Common myeloid progenitor, CD34-positive (primary cell): Measurements from ENCODE around the gene HBM.

Experiments
- CTCF ChIA-PET: fragments of 350-600 bp; sonication (Branson Sonifier 250); formaldehyde crosslinking; loops from one replicate; lab custom pipeline; 2021; ENCODE audit warnings: antibody characterized with exemption; lab: Charles Lee
- POLR2A ChIA-PET: fragments of 350-600 bp; sonication (Branson Sonifier 250); formaldehyde crosslinking; loops from one replicate; lab custom pipeline; 2021; ENCODE audit warnings: antibody characterized with exemption; lab: Charles Lee
- DNase-seq, 3 donors: peaks; one replicate each; pipeline versions ENCODE4 v3.0.0 to v3.0.0-alpha.2; 2013
- H3K27ac ChIP-seq, 2 experiments: 1 replicate in 1 of 2; 2 replicates in 1 of 2; pipeline ENCODE4 v1.7.0; 2013; ENCODE audit warnings: inconsistent platforms in 2 of 2, low read length in 2 of 2, mild to moderate bottlenecking in 2 of 2, low read depth in 1 of 2, moderate library complexity in 1 of 2; ENCODE audit not compliant: severe bottlenecking in 2 of 2, insufficient read depth in 1 of 2, poor library complexity in 1 of 2
- H3K27me3 ChIP-seq, 5 experiments: replicated peaks in 2 of 5; 1 replicate in 3 of 5; 2 replicates in 2 of 5; pipeline versions ENCODE4 v1.6.1 to v1.7.0; 2013; ENCODE audit warnings: low read length in 4 of 5, mild to moderate bottlenecking in 2 of 5, moderate library complexity in 2 of 5, inconsistent platforms in 1 of 5; ENCODE audit not compliant: insufficient read depth in 5 of 5, control insufficient read depth in 4 of 5
- H3K36me3 ChIP-seq, 4 experiments: 1 replicate in 2 of 4; 2 replicates in 2 of 4; pipeline versions ENCODE4 v1.6.1 to v1.7.0; 2013; ENCODE audit warnings: low read length in 3 of 4, control low read depth in 1 of 4, mild to moderate bottlenecking in 1 of 4; ENCODE audit not compliant: control insufficient read depth in 4 of 4, insufficient read depth in 4 of 4
- H3K4me1 ChIP-seq, 4 experiments: 1 replicate in 3 of 4; 2 replicates in 1 of 4; pipeline versions ENCODE4 v1.6.1 to v1.7.1; 2013; ENCODE audit warnings: low read length in 3 of 4, mild to moderate bottlenecking in 3 of 4, control low read depth in 1 of 4, inconsistent platforms in 1 of 4, moderate library complexity in 1 of 4; ENCODE audit not compliant: control insufficient read depth in 4 of 4, insufficient read depth in 4 of 4; ENCODE audit errors: control extremely low read depth in 1 of 4
- H3K4me3 ChIP-seq, 7 experiments: 1 replicate in 4 of 7; 2 replicates in 3 of 7; pipeline versions ENCODE4 v1.5.1 to v1.7.0; 2013; ENCODE audit warnings: mild to moderate bottlenecking in 7 of 7, low read length in 6 of 7, moderate library complexity in 6 of 7, inconsistent platforms in 2 of 7, low read depth in 2 of 7, control low read depth in 1 of 7; ENCODE audit not compliant: insufficient read depth in 4 of 7, control insufficient read depth in 1 of 7; ENCODE audit errors: extremely low read depth in 1 of 7
- H3K9me3 ChIP-seq, 5 experiments: 1 replicate in 4 of 5; 2 replicates in 1 of 5; pipeline versions ENCODE4 v1.6.1 to v1.7.1; 2013; ENCODE audit warnings: low read length in 4 of 5, mild to moderate bottlenecking in 2 of 5, inconsistent platforms in 1 of 5, low read depth in 1 of 5, moderate library complexity in 1 of 5; ENCODE audit not compliant: control insufficient read depth in 4 of 5, insufficient read depth in 2 of 5; ENCODE audit errors: control extremely low read depth in 1 of 5
- WGBS: methylation state at CpG from one replicate; pipeline ENCODE4 v1.1.5; 2013; ENCODE audit not compliant: insufficient coverage; 5-methylcytosine and 5-hydroxymethylcytosine counted together

Gene HBM

DNA sequence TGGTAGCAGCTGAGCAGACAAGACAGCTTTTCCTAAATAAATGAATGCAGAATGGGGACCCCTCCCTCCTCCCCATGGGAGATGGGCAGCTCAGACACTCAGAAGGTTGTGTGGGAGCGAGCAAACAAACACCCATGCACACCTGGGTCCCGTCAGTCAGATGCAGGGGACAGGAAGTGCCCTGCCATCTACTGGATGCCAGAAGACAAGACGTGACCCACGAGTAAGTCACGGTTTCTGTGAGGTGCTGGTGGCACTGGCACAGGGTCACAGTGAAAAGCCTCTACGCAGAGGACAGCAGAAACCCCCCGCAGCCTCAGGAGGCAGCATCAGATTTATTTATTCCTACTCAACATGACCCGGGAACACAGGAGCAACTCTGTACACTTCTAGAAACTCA is 22.9 kb downstream of the HBM start:
- H3K9me3 ChIP-seq = no peaks in the 10 kb centered on the region
- no peaks in the 10 kb centered on the region for H3K27me3 ChIP-seq
- H3K27ac ChIP-seq = no peak overlapping the region
- H3K36me3 ChIP-seq = peaks cover 10 to 64% (median 46%) of the 10 kb centered on the region in 4 experiments
- DNase-seq = peak; percentile 22 to 50 (median 33)
- CTCF ChIA-PET = interaction anchor here (1.0 to 2.8 kb wide), 4 partner anchors 20 to 133 kb away, joined by 3 to 14 read pairs (median 3); no protein-coding TSS in a partner anchor
- peaks cover 0 to 10% (median 7%) of the 10 kb centered on the region in 4 experiments for H3K4me1 ChIP-seq
- 47% methylated on average over 5 of the region's 8 CpGs for WGBS
- no peak overlapping the region for H3K4me3 ChIP-seq
- POLR2A ChIA-PET = no interaction called here

DNA sequence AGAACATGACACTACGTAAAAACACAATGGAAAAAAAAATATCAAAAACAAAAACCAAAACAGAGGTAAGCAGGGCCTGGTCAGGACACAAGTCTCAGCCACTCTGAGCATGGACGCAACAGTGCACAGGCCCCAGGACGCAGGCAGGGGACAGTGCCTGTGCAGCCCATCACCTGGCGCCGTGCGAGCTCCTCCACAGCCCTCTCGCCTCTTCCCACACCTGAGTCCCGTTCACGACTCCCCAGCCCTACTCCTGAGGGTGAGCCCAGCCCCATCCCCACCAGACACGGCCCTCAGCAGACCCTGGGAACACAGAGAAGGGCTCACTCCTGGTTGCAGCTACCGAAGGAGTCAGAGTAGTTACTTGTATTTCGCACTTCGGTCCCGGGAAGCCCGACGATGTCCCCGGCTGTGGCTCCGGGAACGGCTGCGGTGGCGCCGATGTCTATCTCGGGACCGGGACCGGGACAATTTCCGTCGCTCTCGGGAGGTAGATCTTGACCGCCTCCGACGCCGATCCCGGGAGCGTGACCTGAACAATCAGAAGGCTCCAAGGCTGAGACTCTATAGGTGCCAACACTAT is 23.9 kb downstream of the HBM start:
- no peaks in the 10 kb centered on the region for H3K9me3 ChIP-seq
- H3K36me3 ChIP-seq = peaks cover 12 to 72% (median 54%) of the 10 kb centered on the region in 4 experiments
- peaks cover 0 to 10% (median 7%) of the 10 kb centered on the region in 4 experiments for H3K4me1 ChIP-seq
- CTCF ChIA-PET = interaction anchor here (2.8 kb wide), 1 partner anchor 83 kb away, joined by 14 read pairs; no protein-coding TSS in a partner anchor
- H3K27ac ChIP-seq = no peak overlapping the region
- no peaks in the 10 kb centered on the region for H3K27me3 ChIP-seq
- no peak for DNase-seq
- no peak overlapping the region for H3K4me3 ChIP-seq
- POLR2A ChIA-PET = no interaction called here
- WGBS = 99% methylated on average over 32 of the region's 34 CpGs

DNA sequence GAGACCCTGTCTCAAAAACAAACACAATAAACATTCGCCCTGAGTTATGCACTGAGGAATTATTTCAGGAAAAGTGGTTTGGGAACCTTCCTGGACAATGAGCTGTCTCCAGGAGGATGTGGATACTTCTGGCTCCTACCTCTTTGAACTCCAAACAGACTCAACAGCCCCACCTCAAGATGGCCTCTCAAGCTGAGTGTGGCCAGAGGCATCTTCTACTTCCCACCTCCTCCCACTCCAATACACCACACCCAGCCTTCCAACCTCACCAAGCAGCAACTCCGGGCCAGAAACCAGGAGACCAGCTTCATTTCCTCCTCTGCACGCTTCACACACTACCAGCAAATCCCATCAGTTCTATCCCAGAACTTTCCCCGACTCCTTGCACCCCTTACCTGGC is 26.1 kb downstream of the HBM start:
- DNase-seq = no peak
- CTCF ChIA-PET = interaction anchor here (0.7 to 2.2 kb wide), 9 partner anchors 10 to 148 kb away, joined by 3 to 5 read pairs (median 4); partner anchors contain the start of gene HBQ1
- peaks cover 16 to 87% (median 62%) of the 10 kb centered on the region in 4 experiments for H3K36me3 ChIP-seq
- H3K27me3 ChIP-seq = no peaks in the 10 kb centered on the region
- H3K4me1 ChIP-seq = peaks cover 0 to 10% (median 7%) of the 10 kb centered on the region in 4 experiments
- H3K27ac ChIP-seq = no peak overlapping the region
- no peak overlapping the region for H3K4me3 ChIP-seq
- 100% methylated on average over 1 of the region's 4 CpGs for WGBS
- no peaks in the 10 kb centered on the region for H3K9me3 ChIP-seq
- POLR2A ChIA-PET = interaction anchor here (1.4 kb wide), 1 partner anchor 9 kb away, joined by 4 read pairs; no protein-coding TSS in a partner anchor

DNA sequence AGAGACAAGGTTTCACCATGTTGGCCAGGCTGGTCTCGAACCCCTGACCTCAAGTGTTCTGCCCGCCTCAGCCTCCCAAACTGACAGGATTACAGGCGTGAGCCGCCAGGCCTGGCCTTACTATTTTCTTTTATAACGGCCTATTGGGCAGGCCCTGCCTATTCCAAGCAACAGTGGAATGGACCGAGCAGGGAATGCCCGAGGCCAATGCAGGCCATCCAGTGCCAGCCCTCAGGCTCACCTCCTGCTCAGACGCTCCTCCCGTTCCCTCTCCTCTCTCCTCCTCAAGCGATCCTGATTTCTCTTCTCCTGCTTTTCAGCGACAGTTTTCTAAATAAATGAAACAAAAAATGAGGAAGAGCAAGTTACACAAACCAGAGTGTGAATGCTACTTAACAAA is 26.9 kb downstream of the HBM start:
- H3K27ac ChIP-seq = peak overlapping the region in 1 of 2 experiments; percentile 34

DNA sequence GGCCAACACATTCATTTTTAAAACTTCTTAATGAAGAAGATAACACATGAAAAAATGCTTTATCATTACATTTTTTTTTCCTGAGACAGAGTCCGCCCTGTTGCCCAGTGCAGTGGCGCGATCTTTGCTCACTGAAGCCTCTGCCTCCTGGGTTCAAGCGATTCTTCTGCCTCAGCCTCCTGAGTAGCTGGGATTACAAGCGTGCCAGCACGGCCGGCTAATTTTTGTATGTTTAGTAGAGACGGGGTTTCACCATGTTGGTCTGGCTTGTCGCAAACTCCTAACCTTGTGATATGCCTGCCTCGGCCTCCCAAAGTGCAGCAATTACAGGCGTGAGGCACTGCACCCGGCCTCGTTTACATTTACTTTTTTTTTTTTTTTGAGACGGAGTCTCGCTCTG is 27.7 kb downstream of the HBM start:
- H3K36me3 ChIP-seq = peaks cover 19 to 90% (median 64%) of the 10 kb centered on the region in 4 experiments
- no peak overlapping the region for H3K4me3 ChIP-seq
- DNase-seq = no peak
- H3K4me1 ChIP-seq = peaks cover 0 to 10% (median 7%) of the 10 kb centered on the region in 4 experiments
- no peaks in the 10 kb centered on the region for H3K27me3 ChIP-seq
- ChIA-PET CTCF (interaction anchor here (1.0 to 1.8 kb wide), 2 partner anchors 8 to 86 kb away, joined by 4 to 5 read pairs; no protein-coding TSS in a partner anchor), POLR2A (interaction anchor here (0.7 kb wide), 1 partner anchor 79 kb away, joined by 3 read pairs; no protein-coding TSS in a partner anchor)
- H3K9me3 ChIP-seq = no peaks in the 10 kb centered on the region
- 97% methylated on average over 10 of the region's 15 CpGs for WGBS
- H3K27ac ChIP-seq = no peak overlapping the region

More for the DNA sequence above, 26.9 kb downstream of the HBM start:
- ChIA-PET POLR2A (no interaction called here), CTCF (interaction anchor here (1.0 to 2.2 kb wide), 8 partner anchors 9 to 127 kb away, joined by 3 to 5 read pairs (median 4); partner anchors contain the start of gene HBQ1)
- H3K4me1 ChIP-seq = peaks cover 0 to 10% (median 7%) of the 10 kb centered on the region in 4 experiments
- H3K9me3 ChIP-seq = no peaks in the 10 kb centered on the region
- no peak overlapping the region for H3K4me3 ChIP-seq
- no peaks in the 10 kb centered on the region for H3K27me3 ChIP-seq
- DNase-seq = no peak
- 100% methylated on average over 6 of the region's 11 CpGs for WGBS
- peaks cover 15 to 88% (median 61%) of the 10 kb centered on the region in 4 experiments for H3K36me3 ChIP-seq

DNA sequence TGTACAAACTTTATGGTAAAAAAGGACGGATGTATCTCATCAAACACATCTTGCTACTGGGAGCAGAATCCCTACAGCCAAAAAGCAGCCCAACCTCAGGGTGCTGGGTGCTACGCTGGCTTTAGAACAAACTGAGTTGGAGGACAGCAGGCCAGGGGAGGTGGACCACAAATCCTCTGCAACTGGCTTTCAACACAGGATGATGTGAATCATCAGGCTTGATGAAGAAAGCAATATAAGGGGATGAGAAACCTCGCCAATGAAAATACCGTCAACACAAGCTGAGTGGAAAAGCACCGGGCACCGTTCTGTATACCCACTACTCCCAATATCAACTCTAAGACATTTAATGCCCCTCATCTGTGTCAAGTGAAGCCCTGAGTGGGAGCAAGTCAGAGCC is 28.7 kb downstream of the HBM start:
- ChIA-PET POLR2A (no interaction called here), CTCF (interaction anchor here (1.4 kb wide), 1 partner anchor 24 kb away, joined by 4 read pairs; no protein-coding TSS in a partner anchor)
- Histone ChIP-seq H3K4me1 (peaks cover 0 to 10% (median 7%) of the 10 kb centered on the region in 4 experiments), H3K36me3 (peaks cover 20 to 88% (median 59%) of the 10 kb centered on the region in 4 experiments), H3K27me3 (no peaks in the 10 kb centered on the region), H3K9me3 (no peaks in the 10 kb centered on the region), H3K27ac (no peak overlapping the region), H3K4me3 (no peak overlapping the region)
- 100% methylated on average over 1 of the region's 6 CpGs for WGBS
- no peak for DNase-seq

DNA sequence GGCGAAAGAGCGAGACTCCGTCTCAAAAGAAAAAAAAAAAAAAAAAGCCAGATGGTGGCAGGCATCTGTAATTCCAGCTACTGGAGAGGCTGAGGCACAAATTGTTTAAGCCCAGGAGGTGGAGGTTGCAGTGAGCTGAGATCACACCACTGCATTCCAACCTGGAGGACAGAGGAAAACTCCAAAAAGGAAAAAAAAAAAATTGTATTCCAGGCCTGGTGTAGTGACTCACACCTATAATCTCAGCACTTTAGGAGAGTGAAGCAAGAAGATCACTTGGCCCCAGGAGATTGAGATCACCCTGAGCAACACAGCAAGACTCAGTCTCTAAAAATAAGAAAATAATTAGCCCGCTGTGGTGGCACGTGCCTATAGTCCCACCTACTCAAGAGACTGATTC is 34.6 kb downstream of the HBM start:
- POLR2A ChIA-PET = no interaction called here
- 100% methylated on average over 3 of the region's 5 CpGs for WGBS
- no peaks in the 10 kb centered on the region for H3K9me3 ChIP-seq
- H3K4me3 ChIP-seq = no peak overlapping the region
- DNase-seq = no peak
- H3K4me1 ChIP-seq = no peaks in the 10 kb centered on the region
- H3K27me3 ChIP-seq = no peaks in the 10 kb centered on the region
- peaks cover 31 to 74% (median 44%) of the 10 kb centered on the region in 4 experiments for H3K36me3 ChIP-seq
- no peak overlapping the region for H3K27ac ChIP-seq
- CTCF ChIA-PET = no interaction called here
